IMR-90 (cell line): ENCODE measurements around the gene DRD5. TPM values are rescaled to one million over a fixed set of nuclear protein-coding genes. Genes with fewer than 3 reads are reported as not detected.

ENCODE experiments used
- ATAC-seq: fragments of 200-7000 bp; cut with Tn5 transposase; 2 replicates; pipeline ENCODE4 v1.9.1; 2020; ENCODE audit warnings: low read depth, mild to moderate bottlenecking, moderate library complexity
- BruUV-seq: library from RNA; stranded (reverse); fragments of 400-500 nt; replicated peaks from 2 replicates; lab custom pipeline; 2021; lab: Mats Ljungman, UMichigan
- CTCF ChIA-PET: fragments of 300-600 bp; formaldehyde crosslinking; extraction: SDS; loops from one replicate; lab custom pipeline; 2021; ENCODE audit warnings: antibody characterized with exemption; lab: Yijun Ruan, JAX
- POLR2A ChIA-PET: fragments of 300-600 bp; sonication (Branson Sonifier 250); formaldehyde crosslinking; loops from one replicate; lab custom pipeline; 2022; ENCODE audit warnings: antibody characterized with exemption; ENCODE audit not compliant: unreplicated experiment; lab: Charles Lee
- DNase-seq: peaks from one replicate; pipeline ENCODE4 v3.0.0; 2013
- H2AFZ ChIP-seq: replicated peaks from 2 replicates; pipeline ENCODE3; 2013; ENCODE audit warnings: low read length, mild to moderate bottlenecking; ENCODE audit not compliant: poor library complexity
- H2AK5ac ChIP-seq: 2 replicates; pipeline ENCODE4 v1.6.1; 2013; ENCODE audit warnings: low read depth, low read length, inconsistent platforms
- H2AK9ac ChIP-seq: replicated peaks from 2 replicates; pipeline ENCODE3; 2013; ENCODE audit warnings: mild to moderate bottlenecking, low read depth, low read length, moderate library complexity; ENCODE audit not compliant: poor library complexity
- H2BK120ac ChIP-seq: 2 replicates; pipeline ENCODE4 v1.6.1; 2013; ENCODE audit warnings: low read depth, low read length, inconsistent platforms
- H2BK15ac ChIP-seq: 3 replicates; pipeline ENCODE4 v1.6.1; 2013; ENCODE audit warnings: low read depth, low read length, inconsistent platforms
- H2BK20ac ChIP-seq: 2 replicates; pipeline ENCODE4 v1.6.1; 2013; ENCODE audit warnings: low read depth, mild to moderate bottlenecking, inconsistent platforms, low read length, moderate library complexity
- H2BK5ac ChIP-seq: 2 replicates; pipeline ENCODE4 v1.6.1; 2013; ENCODE audit warnings: mild to moderate bottlenecking, low read depth, low read length, inconsistent platforms; ENCODE audit not compliant: poor library complexity, severe bottlenecking
- H3K14ac ChIP-seq: replicated peaks from 2 replicates; pipeline ENCODE4 v1.6.1; 2013; ENCODE audit warnings: low read depth, low read length, inconsistent platforms
- H3K18ac ChIP-seq: 2 replicates; pipeline ENCODE4 v1.6.1; 2013; ENCODE audit warnings: low read depth, low read length, control low read depth
- H3K23ac ChIP-seq: 2 replicates; pipeline ENCODE4 v1.6.1; 2013; ENCODE audit warnings: low read depth, low read length, inconsistent platforms
- H3K27ac ChIP-seq: 2 replicates; pipeline ENCODE4 v1.5.1; 2013; ENCODE audit warnings: mild to moderate bottlenecking, control low read depth, low read length; ENCODE audit not compliant: insufficient read depth
- H3K27me3 ChIP-seq: 2 replicates; pipeline ENCODE4 v1.6.1; 2013; ENCODE audit warnings: low read length; ENCODE audit not compliant: control insufficient read depth, insufficient read depth
- H3K36me3 ChIP-seq: 2 replicates; pipeline ENCODE4 v1.6.1; 2013; ENCODE audit warnings: low read length, mixed read lengths; ENCODE audit not compliant: control insufficient read depth, insufficient read depth
- H3K4ac ChIP-seq: 2 replicates; pipeline ENCODE4 v1.6.1; 2013; ENCODE audit warnings: low read depth, low read length, inconsistent platforms
- H3K4me1 ChIP-seq: 2 replicates; pipeline ENCODE4 v1.6.1; 2013; ENCODE audit warnings: low read length, mixed read lengths; ENCODE audit not compliant: control insufficient read depth, insufficient read depth
- H3K4me2 ChIP-seq: 2 replicates; pipeline ENCODE4 v1.6.1; 2013; ENCODE audit warnings: low read depth, mild to moderate bottlenecking, control low read depth, low read length, moderate library complexity
- H3K4me3 ChIP-seq: 2 replicates; pipeline ENCODE4 v1.5.1; 2013; ENCODE audit warnings: low read depth, mild to moderate bottlenecking, control low read depth, low read length, moderate library complexity; ENCODE audit not compliant: insufficient read depth
- H3K56ac ChIP-seq: 2 replicates; pipeline ENCODE4 v1.6.1; 2013; ENCODE audit warnings: low read length, inconsistent platforms; ENCODE audit not compliant: insufficient read depth; ENCODE audit errors: extremely low read depth
- H3K79me1 ChIP-seq, 2 experiments: 2 replicates each; pipeline ENCODE4 v1.6.1; 2013; ENCODE audit warnings: low read length in 2 of 2, inconsistent platforms in 1 of 2, low read depth in 1 of 2
- H3K9ac ChIP-seq: 2 replicates; pipeline ENCODE4 v1.6.1; 2013; ENCODE audit warnings: low read depth, low read length, control low read depth
- H3K9me1 ChIP-seq: 2 replicates; pipeline ENCODE4 v1.6.1; 2013; ENCODE audit warnings: low read length, inconsistent platforms; ENCODE audit not compliant: insufficient read depth
- H3K9me3 ChIP-seq: 2 replicates; pipeline ENCODE4 v1.6.1; 2013; ENCODE audit warnings: low read length; ENCODE audit not compliant: control insufficient read depth, insufficient read depth
- H4K20me1 ChIP-seq: 2 replicates; pipeline ENCODE4 v1.6.1; 2013; ENCODE audit warnings: low read length, inconsistent platforms; ENCODE audit not compliant: insufficient read depth
- H4K5ac ChIP-seq: 2 replicates; pipeline ENCODE4 v1.6.1; 2013; ENCODE audit warnings: mild to moderate bottlenecking, low read depth, low read length, control low read depth
- H4K8ac ChIP-seq, 2 experiments: 2 replicates each; pipeline ENCODE4 v1.6.1; 2013; ENCODE audit warnings: low read depth in 2 of 2, low read length in 2 of 2, control low read depth in 1 of 2, inconsistent platforms in 1 of 2
- H4K91ac ChIP-seq: 2 replicates; pipeline ENCODE4 v1.6.1; 2013; ENCODE audit warnings: low read depth, low read length, inconsistent platforms; ENCODE audit not compliant: insufficient read depth
- BHLHE40 ChIP-seq: fragments of 150-350 bp; IDR thresholded peaks from 2 replicates; pipeline ENCODE4 v1.6.1; 2016; ENCODE audit warnings: mild to moderate bottlenecking, low read depth, low read length
- CEBPB ChIP-seq: IDR thresholded peaks from 2 replicates; pipeline ENCODE4 v1.6.1; 2012; ENCODE audit warnings: low read depth, low read length, improper control_type of control experiment
- CHD1 ChIP-seq: IDR thresholded peaks from 2 replicates; pipeline ENCODE4 v1.6.1; 2012; ENCODE audit warnings: low read depth, low read length, improper control_type of control experiment
- ELK1 ChIP-seq: fragments of 150-350 bp; IDR thresholded peaks from 2 replicates; pipeline ENCODE4 v1.6.1; 2016; ENCODE audit warnings: low read depth, mild to moderate bottlenecking, low read length, moderate library complexity, borderline replicate concordance
- MAZ ChIP-seq: IDR thresholded peaks from 2 replicates; pipeline ENCODE4 v1.6.1; 2012; ENCODE audit warnings: low read depth, mild to moderate bottlenecking, low read length, improper control_type of control experiment, moderate library complexity, borderline replicate concordance
- MXI1 ChIP-seq: IDR thresholded peaks from 2 replicates; pipeline ENCODE4 v1.6.1; 2012; ENCODE audit warnings: low read depth, mild to moderate bottlenecking, low read length, moderate library complexity, borderline replicate concordance
- NFE2L2 ChIP-seq: fragments of 150-350 bp; IDR thresholded peaks from 2 replicates; pipeline ENCODE4 v1.6.1; 2016; ENCODE audit warnings: low read depth, mild to moderate bottlenecking, low read length
- POLR2A ChIP-seq: IDR thresholded peaks from 2 replicates; pipeline ENCODE4 v1.6.1; 2012; ENCODE audit warnings: mild to moderate bottlenecking, low read depth, low read length
- RAD21 ChIP-seq: IDR thresholded peaks from 2 replicates; pipeline ENCODE4 v1.6.1; 2012; ENCODE audit warnings: low read length, improper control_type of control experiment
- RCOR1 ChIP-seq: IDR thresholded peaks from 2 replicates; pipeline ENCODE4 v1.6.1; 2012; ENCODE audit warnings: mild to moderate bottlenecking, low read length, improper control_type of control experiment; ENCODE audit not compliant: insufficient replicate concordance
- RFX5 ChIP-seq: IDR thresholded peaks from 2 replicates; pipeline ENCODE4 v1.8.0; 2012; ENCODE audit warnings: low read depth, mild to moderate bottlenecking, low read length, moderate library complexity
- SMC3 ChIP-seq: fragments of 150-350 bp; IDR thresholded peaks from 2 replicates; pipeline ENCODE4 v1.6.1; 2016; ENCODE audit warnings: low read depth, mild to moderate bottlenecking, antibody characterized with exemption, low read length, moderate library complexity
- WGBS, 2 experiments: methylation state at CpG; one replicate each; pipeline versions ENCODE4 v1.1.5 to v1.1.7; 2013; ENCODE audit warnings: missing lambda C conversion rate in 2 of 2; ENCODE audit not compliant: insufficient read length in 1 of 2; ENCODE audit errors: extremely low coverage in 2 of 2; 5-methylcytosine and 5-hydroxymethylcytosine counted together
- dilution Hi-C: fragments of 300-500 bp; cut with HindIII; formaldehyde crosslinking; loops from one replicate; pipeline ENCODE4 v1.14.3; 2018; ENCODE audit warnings: low sequenced_read_pairs; ENCODE audit not compliant: unreplicated experiment
- in situ Hi-C: fragments of 300-500 bp; cut with MboI; formaldehyde crosslinking; loops from 3 replicates; pipeline ENCODE4 v1.14.3; 2019; ENCODE audit warnings: low sequenced_read_pairs, inconsistent platforms, mixed read lengths
- intact Hi-C: fragments of 100-400 bp; cut with micrococcal nuclease; formaldehyde crosslinking; loops from 2 replicates; pipeline ENCODE4 v1.10.0; 2022
- polyA plus RNA-seq, 3 experiments: library from polyadenylated mRNA; depleted of rRNA; stranded (reverse); fragments of >200 nt; gene quantifications; 2 replicates each; pipeline ENCODE4 v1.2.3, GENCODE V29; 2012; ENCODE audit warnings: low replicate concordance in 1 of 3
- total RNA-seq: library from RNA; depleted of rRNA; stranded (reverse); fragments of >200 nt; gene quantifications from 2 replicates; pipeline ENCODE4 v1.2.3, GENCODE V29; 2012
- TF ChIP-seq, protein P1 (sequence below): fragments of 150-350 bp; IDR thresholded peaks from 2 replicates; pipeline ENCODE4 v1.6.1; 2017; ENCODE audit warnings: mild to moderate bottlenecking, antibody characterized with exemption, low read length, low read depth
- TF ChIP-seq, protein P2 (sequence below): conservative IDR thresholded peaks from 2 replicates; pipeline ENCODE4 v1.5.1; 2012; ENCODE audit warnings: mild to moderate bottlenecking, low read depth, low read length, improper control_type of control experiment

DRD5 gene
- total and polyA plus RNA-seq, 2 of the 4 experiments (the other 2 are of a cell fraction) = not detected

- DNase-seq = no peak
- CTCF ChIA-PET = no interaction called here
Observed at GRCh38 chr4:9812501-9813340, 31.3 kb downstream of the DRD5 start.

More at GRCh38 chr4:9812501-9813340, 31.3 kb downstream of the DRD5 start:
- peaks cover 6% of the 10 kb centered on the region for H3K9me3 ChIP-seq
- no peak overlapping the region for H3K4ac ChIP-seq
- H3K18ac ChIP-seq = no peak overlapping the region
- no peak overlapping the region for H2BK120ac ChIP-seq
- H3K4me1 ChIP-seq = no peaks in the 10 kb centered on the region
- H2BK5ac ChIP-seq = no peak overlapping the region
- no peak overlapping the region for H3K56ac ChIP-seq
- H3K23ac ChIP-seq = no peak overlapping the region
- no TSS peak for BruUV-seq
- no peak overlapping the region for H2AK5ac ChIP-seq
- H3K79me1 ChIP-seq = no peaks in the 10 kb centered on the region
- H3K36me3 ChIP-seq = no peaks in the 10 kb centered on the region
- no peak overlapping the region for H4K91ac ChIP-seq
- H3K27ac ChIP-seq = no peak overlapping the region
- H3K4me3 ChIP-seq = no peak overlapping the region
- H2AFZ ChIP-seq = no peak overlapping the region
- 100% methylated on average over 1 of the region's 4 CpGs; no CpG with 5 or more reads in 1 of the 2 experiments for WGBS, 2 experiments
- POLR2A ChIA-PET = no interaction called here
- no peak overlapping the region for H2AK9ac ChIP-seq
- dilution Hi-C loops = no loop called here
- no peak overlapping the region for H3K9ac ChIP-seq
- no peak overlapping the region for H3K4me2 ChIP-seq
- no peaks in the 10 kb centered on the region for H3K27me3 ChIP-seq
- no peak overlapping the region for H3K14ac ChIP-seq
- no peak for ATAC-seq
- in situ Hi-C loops = no loop called here
- no peaks in the 10 kb centered on the region for H4K20me1 ChIP-seq
- H4K8ac ChIP-seq = no peak overlapping the region
- H2BK20ac ChIP-seq = no peak overlapping the region
- H3K9me1 ChIP-seq = no peaks in the 10 kb centered on the region
- H4K5ac ChIP-seq = no peak overlapping the region
- H2BK15ac ChIP-seq = no peak overlapping the region
- TF ChIP-seq MXI1 = no peak
- no peak for TF ChIP-seq ELK1
- TF ChIP-seq SMC3 = no peak
- TF ChIP-seq RFX5 = no peak
- TF ChIP-seq, protein P1, sequence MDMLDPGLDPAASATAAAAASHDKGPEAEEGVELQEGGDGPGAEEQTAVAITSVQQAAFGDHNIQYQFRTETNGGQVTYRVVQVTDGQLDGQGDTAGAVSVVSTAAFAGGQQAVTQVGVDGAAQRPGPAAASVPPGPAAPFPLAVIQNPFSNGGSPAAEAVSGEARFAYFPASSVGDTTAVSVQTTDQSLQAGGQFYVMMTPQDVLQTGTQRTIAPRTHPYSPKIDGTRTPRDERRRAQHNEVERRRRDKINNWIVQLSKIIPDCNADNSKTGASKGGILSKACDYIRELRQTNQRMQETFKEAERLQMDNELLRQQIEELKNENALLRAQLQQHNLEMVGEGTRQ = no peak
- no peak for TF ChIP-seq RCOR1
- no peak for TF ChIP-seq RAD21
- TF ChIP-seq NFE2L2 = no peak
- TF ChIP-seq POLR2A = no peak
- no peak for TF ChIP-seq CEBPB
- no peak for TF ChIP-seq MAZ
- no peak for TF ChIP-seq BHLHE40
- TF ChIP-seq, protein P2, sequence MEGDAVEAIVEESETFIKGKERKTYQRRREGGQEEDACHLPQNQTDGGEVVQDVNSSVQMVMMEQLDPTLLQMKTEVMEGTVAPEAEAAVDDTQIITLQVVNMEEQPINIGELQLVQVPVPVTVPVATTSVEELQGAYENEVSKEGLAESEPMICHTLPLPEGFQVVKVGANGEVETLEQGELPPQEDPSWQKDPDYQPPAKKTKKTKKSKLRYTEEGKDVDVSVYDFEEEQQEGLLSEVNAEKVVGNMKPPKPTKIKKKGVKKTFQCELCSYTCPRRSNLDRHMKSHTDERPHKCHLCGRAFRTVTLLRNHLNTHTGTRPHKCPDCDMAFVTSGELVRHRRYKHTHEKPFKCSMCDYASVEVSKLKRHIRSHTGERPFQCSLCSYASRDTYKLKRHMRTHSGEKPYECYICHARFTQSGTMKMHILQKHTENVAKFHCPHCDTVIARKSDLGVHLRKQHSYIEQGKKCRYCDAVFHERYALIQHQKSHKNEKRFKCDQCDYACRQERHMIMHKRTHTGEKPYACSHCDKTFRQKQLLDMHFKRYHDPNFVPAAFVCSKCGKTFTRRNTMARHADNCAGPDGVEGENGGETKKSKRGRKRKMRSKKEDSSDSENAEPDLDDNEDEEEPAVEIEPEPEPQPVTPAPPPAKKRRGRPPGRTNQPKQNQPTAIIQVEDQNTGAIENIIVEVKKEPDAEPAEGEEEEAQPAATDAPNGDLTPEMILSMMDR = no peak
- no peak for TF ChIP-seq CHD1
- intact Hi-C loops = no loop called here
